Erythroblast (primary cell): ENCODE results near the gene TTLL4.

ENCODE experiments used
- GATA1 ChIP-seq: IDR thresholded peaks from 2 replicates; pipeline ENCODE4 v1.6.1; 2011; ENCODE audit warnings: low read depth, mild to moderate bottlenecking, control low read depth, low read length, moderate library complexity
- POLR2A ChIP-seq: IDR thresholded peaks from 2 replicates; pipeline ENCODE4 v1.6.1; 2011; ENCODE audit warnings: mild to moderate bottlenecking, low read length

DNA sequence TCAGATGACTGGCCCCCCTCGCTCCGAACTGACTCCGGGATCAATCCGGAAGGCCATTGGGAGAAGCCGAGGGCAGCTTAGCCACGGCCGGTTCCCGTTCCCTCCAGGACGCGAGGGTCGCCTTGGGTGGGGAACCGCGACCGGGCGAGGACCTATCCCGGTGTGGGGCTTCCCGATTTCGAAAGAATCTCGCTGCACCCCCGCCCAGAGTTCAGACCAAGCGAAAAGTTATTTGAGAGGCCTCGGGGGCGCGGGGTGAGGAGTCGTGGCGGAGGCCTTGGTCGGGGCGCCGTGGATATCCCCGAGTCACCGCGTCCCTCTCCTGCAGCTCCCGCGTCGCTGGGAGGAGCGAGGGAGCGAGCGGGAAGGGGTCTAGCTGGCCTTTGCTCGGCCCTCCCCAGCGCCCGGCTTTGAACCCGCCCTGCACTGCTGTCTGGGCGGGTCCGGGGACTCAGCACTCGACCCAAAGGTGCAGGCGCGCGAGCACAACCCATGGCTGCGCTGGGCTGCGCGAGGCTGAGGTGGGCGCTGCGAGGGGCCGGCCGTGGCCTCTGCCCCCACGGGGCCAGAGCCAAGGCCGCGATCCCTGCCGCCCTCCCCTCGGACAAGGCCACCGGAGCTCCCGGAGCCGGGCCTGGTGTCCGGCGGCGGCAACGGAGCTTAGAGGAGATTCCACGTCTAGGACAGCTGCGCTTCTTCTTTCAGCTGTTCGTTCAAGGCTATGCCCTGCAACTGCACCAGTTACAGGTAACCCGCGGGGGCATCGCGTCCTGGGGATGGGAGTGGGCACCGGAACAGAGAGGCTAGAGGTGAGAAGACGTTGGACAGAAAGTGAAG, 71.3 kb downstream of the TTLL4 start, which contains the start of gene CYP27A1:
- no peak for TF ChIP-seq POLR2A
- no peak for TF ChIP-seq GATA1
